ENCODE measurements around the gene PTGFRN.
"Not testable (repeated sequence)": the region's sequence is repeated elsewhere in the genome, so short reads cannot be mapped to it uniquely, and the experiment has no call there.

The PTGFRN gene

DNA sequence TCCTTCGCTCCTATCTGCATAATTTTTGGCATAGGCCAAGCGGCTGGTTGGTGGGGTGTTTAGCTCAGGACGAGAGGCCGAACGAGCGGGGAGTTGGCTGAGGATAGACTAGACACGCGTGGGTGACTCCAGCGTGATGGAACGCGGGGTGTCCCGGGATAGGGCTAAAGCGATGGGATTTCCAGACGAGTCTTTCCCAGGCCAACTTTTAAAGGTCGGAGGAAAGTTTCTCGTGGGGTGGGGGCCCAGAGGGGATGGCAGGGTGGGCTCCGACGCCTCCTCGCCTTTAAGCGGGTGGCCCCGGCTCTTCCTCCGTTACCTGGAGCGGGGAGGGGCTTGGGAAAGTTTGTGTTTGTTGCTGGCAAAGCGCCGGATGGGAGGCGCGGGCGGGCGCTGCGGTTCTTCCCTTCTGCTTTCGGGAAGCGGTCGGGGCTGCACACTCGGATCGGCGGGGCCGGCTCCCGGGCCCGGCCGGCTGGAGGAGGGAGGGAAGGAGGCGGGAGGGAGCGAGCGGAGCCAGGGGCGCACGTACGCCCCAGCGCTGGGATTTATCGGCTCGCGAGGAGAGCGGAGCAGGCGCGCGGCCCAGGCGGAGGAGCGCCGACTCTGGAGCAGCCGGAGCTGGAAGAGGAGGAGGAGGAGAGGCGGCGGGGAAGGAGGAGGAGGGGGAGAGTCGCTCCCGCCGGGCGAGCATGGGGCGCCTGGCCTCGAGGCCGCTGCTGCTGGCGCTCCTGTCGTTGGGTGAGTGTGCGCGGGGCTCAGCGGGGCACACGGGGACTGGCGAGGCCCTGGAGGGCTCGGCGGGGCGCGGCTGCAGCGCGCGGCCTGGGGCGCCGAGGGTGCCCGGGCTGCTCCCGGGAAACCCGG is at the start of gene PTGFRN:
TSS of gene PTGFRN (plus strand) at position 405 of the 867 bp plus-strand sequence. CDS start at position 693, 288 bp downstream.
- in situ Hi-C loops (cut with MboI; ENCODE audit: low sequenced_read_pairs): no loop called here

DNA sequence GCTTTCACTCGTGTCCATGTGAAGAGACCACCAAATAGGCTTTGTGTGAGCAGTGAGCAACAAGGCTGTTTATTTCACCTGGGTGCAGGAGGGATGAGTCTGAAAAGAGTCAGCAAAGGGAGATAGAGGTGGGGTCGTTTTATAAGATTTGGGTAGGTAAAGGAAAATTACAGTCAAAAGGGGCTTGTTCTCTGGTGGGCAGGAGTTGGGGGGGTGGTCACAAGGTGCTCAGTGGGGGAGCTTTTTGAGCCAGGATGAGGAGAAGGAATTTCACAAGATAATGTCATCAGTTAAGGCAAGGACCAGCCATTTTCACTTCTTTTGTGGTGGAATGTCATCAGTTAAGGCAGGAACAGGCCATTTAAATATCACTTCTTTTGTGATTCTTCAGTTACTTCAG is 49.5 kb upstream of the PTGFRN start:
- in situ Hi-C loops (cut with MboI; ENCODE audit: low sequenced_read_pairs): not testable (repeated sequence)

GRCh38 chr1:116861137-116861536 is 48.6 kb upstream of the PTGFRN start:
- in situ Hi-C loops (cut with MboI; ENCODE audit: low sequenced_read_pairs): no loop called here

GRCh38 chr1:116863031-116863430 is 46.7 kb upstream of the PTGFRN start:
- in situ Hi-C loops (cut with MboI; ENCODE audit: low sequenced_read_pairs): not testable (repeated sequence)

GRCh38 chr1:116866478-116866877 is 43.2 kb upstream of the PTGFRN start:
- in situ Hi-C loops (cut with MboI; ENCODE audit: low sequenced_read_pairs): not testable (repeated sequence)

- in situ Hi-C loops (cut with MboI; ENCODE audit: low sequenced_read_pairs): no loop called here
These were observed 41.3 kb upstream of the PTGFRN start for GRCh38 chr1:116868385-116868784.

- in situ Hi-C loops (cut with MboI; ENCODE audit: low sequenced_read_pairs): no loop called here
These were observed 40.1 kb upstream of the PTGFRN start for GRCh38 chr1:116869611-116870010.

DNA sequence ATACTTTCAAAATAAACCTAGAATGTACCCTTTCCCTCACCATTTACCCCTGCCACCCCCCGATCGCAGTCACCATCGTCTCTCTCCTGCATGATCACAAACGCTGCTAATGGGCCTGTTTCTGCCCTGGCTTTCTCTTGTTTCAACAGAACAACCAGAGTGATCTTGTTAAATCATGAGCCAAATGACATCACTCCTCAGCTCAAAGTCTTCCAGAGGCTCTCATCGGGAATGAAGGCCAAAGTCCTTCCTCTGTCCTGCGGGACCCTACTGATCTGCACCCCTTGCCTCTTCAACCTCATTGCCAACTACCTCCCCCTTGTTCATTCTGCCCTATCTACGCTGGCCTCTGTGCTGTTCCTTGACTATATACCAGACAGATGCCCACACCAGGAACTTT is 39.4 kb upstream of the PTGFRN start:
- in situ Hi-C loops (cut with MboI; ENCODE audit: low sequenced_read_pairs): no loop called here

- in situ Hi-C loops (cut with MboI; ENCODE audit: low sequenced_read_pairs): no loop called here
These were observed 38.0 kb upstream of the PTGFRN start for GRCh38 chr1:116871779-116872146.

DNA sequence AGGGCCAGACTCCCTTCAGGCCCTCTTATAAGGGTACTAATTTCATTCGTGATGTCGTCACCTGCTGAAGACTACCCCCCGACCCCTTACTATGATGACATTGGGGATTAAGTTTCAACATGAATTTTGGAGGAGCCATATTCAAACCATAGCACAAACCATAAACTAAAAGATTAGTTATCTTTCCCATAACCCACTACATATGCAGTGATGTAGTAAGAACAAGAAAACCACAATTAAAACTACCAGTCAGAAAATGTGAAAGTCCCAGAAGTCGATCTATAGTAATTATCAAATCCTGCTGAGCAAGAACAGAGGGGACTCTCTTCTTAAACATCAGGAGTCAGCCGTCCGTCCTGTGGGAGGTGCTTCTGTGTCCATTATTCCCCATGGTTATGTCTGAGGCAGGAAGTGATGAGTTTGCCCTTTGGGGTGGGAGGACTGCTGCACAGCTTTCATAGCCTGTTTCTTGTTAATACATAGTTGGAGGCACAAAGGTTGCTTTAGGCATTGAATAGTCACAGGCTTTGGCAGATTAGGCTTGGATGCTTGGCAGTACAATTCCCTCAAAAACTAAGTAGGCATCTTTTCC is 35.9 kb upstream of the PTGFRN start:
- in situ Hi-C loops (cut with MboI; ENCODE audit: low sequenced_read_pairs): no loop called here

GRCh38 chr1:116874733-116875249 is 34.9 kb upstream of the PTGFRN start:
- in situ Hi-C loops (cut with MboI; ENCODE audit: low sequenced_read_pairs): no loop called here

DNA sequence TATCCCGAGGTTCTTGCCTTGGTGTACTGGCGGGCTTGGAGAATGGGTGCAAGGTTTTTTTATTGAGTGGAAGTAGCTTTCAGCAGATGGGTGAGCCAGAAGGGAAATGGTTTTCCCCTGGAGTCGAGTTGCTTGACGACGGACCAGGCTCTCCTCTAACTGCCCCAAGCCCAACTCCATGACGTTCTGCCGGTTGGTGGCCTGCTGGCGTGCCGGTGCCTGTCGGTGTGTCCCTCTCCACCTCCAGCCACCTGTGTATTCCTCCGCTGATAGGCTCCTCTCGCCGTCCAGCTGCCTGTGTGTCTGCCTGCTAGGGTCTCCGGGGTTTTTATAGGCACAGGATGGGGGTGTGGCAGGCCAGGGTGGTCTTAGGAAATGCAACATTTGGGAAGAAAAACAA is 34.3 kb upstream of the PTGFRN start:
- in situ Hi-C loops (cut with MboI; ENCODE audit: low sequenced_read_pairs): no loop called here

DNA sequence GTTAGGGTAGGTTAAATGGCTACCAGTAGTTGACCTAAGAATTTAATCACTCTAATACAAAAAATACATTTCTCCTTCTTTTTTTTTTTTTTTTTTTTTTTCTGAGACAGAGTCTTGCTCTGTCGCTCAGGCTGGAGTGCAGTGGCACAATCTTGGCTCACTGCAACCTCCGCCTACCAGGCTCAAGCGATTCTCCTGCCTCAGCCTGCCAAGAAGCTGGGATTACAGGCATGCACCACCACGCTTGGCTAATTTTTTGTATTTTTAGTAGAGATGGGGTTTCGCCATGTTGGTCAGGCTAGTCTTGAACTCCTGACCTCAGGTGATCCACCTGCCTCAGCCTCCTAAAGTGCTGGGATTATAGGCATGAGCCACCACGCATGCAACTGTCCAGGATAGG is 33.8 kb upstream of the PTGFRN start:
- in situ Hi-C loops (cut with MboI; ENCODE audit: low sequenced_read_pairs): not testable (repeated sequence)

- in situ Hi-C loops (cut with MboI; ENCODE audit: low sequenced_read_pairs): no loop called here
These were observed 32.4 kb upstream of the PTGFRN start for GRCh38 chr1:116877141-116877818.

- in situ Hi-C loops (cut with MboI; ENCODE audit: low sequenced_read_pairs): no loop called here
These were observed 30.8 kb upstream of the PTGFRN start for GRCh38 chr1:116878804-116879477.

GRCh38 chr1:116879478-116880133 is 30.1 kb upstream of the PTGFRN start:
- in situ Hi-C loops (cut with MboI; ENCODE audit: low sequenced_read_pairs): no loop called here

DNA sequence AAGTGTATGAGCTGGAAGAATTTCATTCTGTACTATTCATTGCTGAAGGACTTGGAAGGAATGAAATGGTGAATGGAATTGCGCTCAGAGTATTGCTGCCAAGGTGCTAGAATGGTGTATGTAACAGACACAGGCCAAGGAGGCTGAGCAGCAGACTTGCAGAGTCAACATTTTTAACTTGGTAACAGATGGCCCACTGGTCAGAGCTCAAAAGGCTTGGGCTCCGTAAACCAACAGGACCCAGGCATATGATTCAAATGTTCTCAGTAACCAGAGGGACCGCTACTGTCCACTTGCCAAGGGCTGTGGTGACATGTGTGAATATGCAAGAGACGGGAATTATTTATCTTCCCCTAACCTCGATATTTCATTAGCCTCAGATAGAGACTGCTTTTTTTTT is 28.8 kb upstream of the PTGFRN start:
- in situ Hi-C loops (cut with MboI; ENCODE audit: low sequenced_read_pairs): no loop called here

DNA sequence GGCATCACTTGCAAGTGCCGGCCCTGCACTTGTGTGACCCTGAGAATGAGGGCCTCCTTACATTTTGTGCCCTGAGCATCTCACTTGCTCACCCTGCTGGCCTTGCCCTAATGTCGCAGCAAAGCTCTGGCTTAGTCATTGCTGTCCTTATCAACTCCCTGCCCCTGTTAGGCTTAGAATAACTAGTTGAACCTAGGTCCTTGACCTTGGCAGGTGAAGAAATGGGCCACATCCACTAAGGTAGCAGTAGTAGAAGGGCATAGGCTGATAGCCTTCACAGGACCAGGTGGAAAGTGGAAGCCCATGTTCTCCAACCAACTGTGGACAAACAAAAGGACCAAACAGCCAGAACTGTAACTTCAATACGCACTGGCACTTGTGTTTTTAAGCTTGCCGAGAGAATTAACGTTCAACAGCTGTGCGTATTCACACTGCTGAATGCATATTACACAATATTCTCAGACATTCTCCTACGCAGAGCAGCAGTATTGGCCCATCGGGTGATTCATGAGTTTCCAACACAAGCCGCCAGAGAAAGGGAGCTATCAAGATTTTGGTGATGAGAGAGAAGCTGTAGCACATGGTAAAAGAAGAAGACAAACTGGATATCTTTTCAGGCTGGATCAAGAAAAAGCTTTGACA is 27.7 kb upstream of the PTGFRN start:
- in situ Hi-C loops (cut with MboI; ENCODE audit: low sequenced_read_pairs): no loop called here

- in situ Hi-C loops (cut with MboI; ENCODE audit: low sequenced_read_pairs): no loop called here
These were observed 26.9 kb upstream of the PTGFRN start for GRCh38 chr1:116882866-116883265.

GRCh38 chr1:116886291-116886878 is 23.3 kb upstream of the PTGFRN start:
- in situ Hi-C loops (cut with MboI; ENCODE audit: low sequenced_read_pairs): no loop called here

Measured in HL-60/S4 (cell line).